ENCODE measurements around the gene ALK. TPM values are rescaled to one million over a fixed set of nuclear protein-coding genes. Genes with fewer than 3 reads are reported as not detected.

Gene ALK
- total and polyA plus RNA-seq, 7 donors: 0.31 to 2.9 (median 1.2) TPM; not detected in 1

DNA sequence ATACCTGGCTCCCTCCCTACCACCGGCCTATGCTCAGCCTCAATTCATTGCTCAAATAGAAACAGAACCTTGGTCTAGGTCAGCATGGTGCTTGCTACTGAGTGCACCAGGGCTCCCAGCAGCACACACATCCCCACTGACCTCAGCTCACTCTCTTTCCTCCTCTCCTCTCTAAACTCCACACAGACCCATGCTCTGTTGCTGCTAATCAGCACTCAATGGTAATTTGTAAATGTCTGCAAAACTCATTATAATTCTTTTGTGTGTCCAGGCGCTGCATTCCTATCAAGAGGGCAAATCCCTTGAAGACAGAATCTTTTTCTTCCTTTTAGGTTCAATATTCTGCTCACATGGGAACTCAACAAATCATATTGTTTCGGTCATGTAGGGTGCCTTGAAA lies 424.0 kb downstream of the ALK start:
- TF ChIP-seq POLR2AphosphoS5 (IDR thresholded peaks at IDR 0.05): no peak
- TF ChIP-seq POLR2A (IDR thresholded peaks at IDR 0.05): no peak
- no peak for TF ChIP-seq EP300 (IDR thresholded peaks at IDR 0.05)
- TF ChIP-seq CTCF (IDR thresholded peaks at IDR 0.05): no peak
- H3K9me3 ChIP-seq: no peaks in the 10 kb centered on the region
- no peak overlapping the region for H3K4me3 ChIP-seq
- H3K27ac ChIP-seq: no peak overlapping the region
- H3K4me1 ChIP-seq: no peaks in the 10 kb centered on the region
- no peak for DNase-seq
- no peaks in the 10 kb centered on the region for H3K36me3 ChIP-seq
- 91 to 93% methylated on average over 3 of the region's 3 CpGs for WGBS, 2 donors
- H3K27me3 ChIP-seq: no peaks in the 10 kb centered on the region
- intact Hi-C loops (cut with DNase I): no loop called here

- no peak for TF ChIP-seq POLR2A (IDR thresholded peaks at IDR 0.05)
- TF ChIP-seq EP300 (IDR thresholded peaks at IDR 0.05): no peak
- no peak for TF ChIP-seq CTCF (IDR thresholded peaks at IDR 0.05)
- TF ChIP-seq POLR2AphosphoS5 (IDR thresholded peaks at IDR 0.05): no peak
- no peak for DNase-seq
- WGBS, 2 donors: 27 to 41% methylated on average over 1 of the region's 1 CpG
- no peak overlapping the region for H3K4me3 ChIP-seq
- H3K27me3 ChIP-seq: no peaks in the 10 kb centered on the region
- H3K4me1 ChIP-seq: no peaks in the 10 kb centered on the region
- intact Hi-C loops (cut with DNase I): no loop called here
- H3K9me3 ChIP-seq: no peaks in the 10 kb centered on the region
- no peaks in the 10 kb centered on the region for H3K36me3 ChIP-seq
- H3K27ac ChIP-seq: no peak overlapping the region
Observed at GRCh38 chr2:29496198-29496597, 425.2 kb downstream of the ALK start.

GRCh38 chr2:29495536-29496060 lies 425.8 kb downstream of the ALK start:
- no peaks in the 10 kb centered on the region for H3K36me3 ChIP-seq
- no peaks in the 10 kb centered on the region for H3K27me3 ChIP-seq
- H3K4me3 ChIP-seq: no peak overlapping the region
- DNase-seq: no peak
- 37 to 72% methylated on average over 4 of the region's 4 CpGs for WGBS, 2 donors
- no peaks in the 10 kb centered on the region for H3K9me3 ChIP-seq
- intact Hi-C loops (cut with DNase I): no loop called here
- TF ChIP-seq POLR2A (IDR thresholded peaks at IDR 0.05) (no peak), POLR2AphosphoS5 (IDR thresholded peaks at IDR 0.05) (no peak), CTCF (IDR thresholded peaks at IDR 0.05) (no peak), EP300 (IDR thresholded peaks at IDR 0.05) (no peak)
- H3K27ac ChIP-seq: no peak overlapping the region
- no peaks in the 10 kb centered on the region for H3K4me1 ChIP-seq

DNA sequence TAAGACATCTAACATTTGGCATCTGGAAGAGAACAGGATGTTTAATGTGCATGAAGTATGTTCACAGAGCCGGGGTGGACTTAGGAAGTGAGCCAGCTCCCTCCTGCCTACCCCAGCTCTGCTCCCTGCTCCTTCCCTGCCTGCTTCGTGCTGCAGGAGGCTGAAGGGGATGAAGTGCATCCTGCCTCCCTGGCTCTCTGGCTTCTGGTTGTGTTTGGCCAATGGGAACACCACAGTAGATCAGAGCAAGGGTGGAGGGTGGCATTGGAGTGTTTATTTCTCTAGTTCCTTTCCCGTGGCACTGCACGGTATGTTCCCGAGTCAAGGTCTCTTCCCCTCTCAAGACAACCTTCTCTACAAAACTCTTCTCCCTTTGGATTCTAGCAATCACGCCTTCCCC lies 426.3 kb downstream of the ALK start:
- 55 to 63% methylated on average over 6 of the region's 6 CpGs for WGBS, 2 donors

More for the DNA sequence above, 426.3 kb downstream of the ALK start:
- no peak overlapping the region for H3K27ac ChIP-seq
- no peaks in the 10 kb centered on the region for H3K4me1 ChIP-seq
- no peak overlapping the region for H3K4me3 ChIP-seq
- TF ChIP-seq CTCF (IDR thresholded peaks at IDR 0.05) (no peak), EP300 (IDR thresholded peaks at IDR 0.05) (no peak), POLR2AphosphoS5 (IDR thresholded peaks at IDR 0.05) (no peak), POLR2A (IDR thresholded peaks at IDR 0.05) (no peak)
- H3K27me3 ChIP-seq: no peaks in the 10 kb centered on the region
- H3K9me3 ChIP-seq: no peaks in the 10 kb centered on the region
- intact Hi-C loops (cut with DNase I): no loop called here
- H3K36me3 ChIP-seq: no peaks in the 10 kb centered on the region
- no peak for DNase-seq

All from sigmoid colon (tissue), 7 donors.